ENCODE results near the gene SPECC1L.
"Not testable (repeated sequence)": the region's sequence is repeated elsewhere in the genome, so short reads cannot be mapped to it uniquely, and the experiment has no call there.

Gene SPECC1L

GRCh38 chr22:24315367-24315966 is 44.8 kb downstream of the SPECC1L start:
- Histone ChIP-seq H3K36me3 (peaks cover 26 to 64% (median 37%) of the 10 kb centered on the region in 3 donors), H3K27ac (no peak overlapping the region), H3K9me3 (no peaks in the 10 kb centered on the region), H3K27me3 (no peaks in the 10 kb centered on the region), H3K4me1 (peaks cover 0 to 9% (median 0%) of the 10 kb centered on the region in 4 donors), H3K4me3 (no peak overlapping the region)
- TF ChIP-seq CTCF (IDR thresholded peaks at IDR 0.05) = no peak
- intact Hi-C loops (cut with DNase I; ENCODE audit: low total_unique reads) = no loop called here
- DNase-seq = no peak

- H3K27ac ChIP-seq; H3K27me3 ChIP-seq; H3K4me1 ChIP-seq; H3K4me3 ChIP-seq; DNase-seq; intact Hi-C loops (cut with DNase I; ENCODE audit: low total_unique reads); H3K9me3 ChIP-seq: not testable (repeated sequence)
- peaks cover 26 to 67% (median 39%) of the 10 kb centered on the region in 3 donors for H3K36me3 ChIP-seq
Measured at GRCh38 chr22:24316264-24316663, 45.6 kb downstream of the SPECC1L start.

- intact Hi-C loops (cut with DNase I; ENCODE audit: low total_unique reads); H3K27ac ChIP-seq; H3K4me3 ChIP-seq; H3K9me3 ChIP-seq; DNase-seq; H3K4me1 ChIP-seq; H3K27me3 ChIP-seq: not testable (repeated sequence)
- H3K36me3 ChIP-seq = peaks cover 35 to 75% (median 48%) of the 10 kb centered on the region in 3 donors
Measured at GRCh38 chr22:24317511-24317910, 46.9 kb downstream of the SPECC1L start.

- TF ChIP-seq CTCF (IDR thresholded peaks at IDR 0.05) = no peak
- no peaks in the 10 kb centered on the region for H3K9me3 ChIP-seq
- H3K4me3 ChIP-seq = no peak overlapping the region
- intact Hi-C loops (cut with DNase I; ENCODE audit: low total_unique reads) = no loop called here
- DNase-seq = no peak
- H3K27ac ChIP-seq = no peak overlapping the region
- no peaks in the 10 kb centered on the region for H3K27me3 ChIP-seq
- peaks cover 22 to 68% (median 41%) of the 10 kb centered on the region in 3 donors for H3K36me3 ChIP-seq
- peaks cover 0 to 11% (median 0%) of the 10 kb centered on the region in 4 donors for H3K4me1 ChIP-seq
Measured at GRCh38 chr22:24319451-24319850, 48.8 kb downstream of the SPECC1L start.

- H3K36me3 ChIP-seq = peaks cover 9 to 54% (median 33%) of the 10 kb centered on the region in 3 donors
- H3K27me3 ChIP-seq = no peaks in the 10 kb centered on the region
- no peak for DNase-seq
- peaks cover 0 to 24% (median 8%) of the 10 kb centered on the region in 4 donors for H3K4me1 ChIP-seq
- no peak overlapping the region for H3K4me3 ChIP-seq
- no peak overlapping the region for H3K27ac ChIP-seq
- no peak for TF ChIP-seq CTCF (IDR thresholded peaks at IDR 0.05)
- H3K9me3 ChIP-seq = no peaks in the 10 kb centered on the region
- intact Hi-C loops (cut with DNase I; ENCODE audit: low total_unique reads) = loop anchor here (10.0 kb wide), 2 partner anchors 103 to 183 kb away; partner anchors contain the start of gene ADORA2A
Measured at GRCh38 chr22:24321999-24322398, 51.4 kb downstream of the SPECC1L start.

GRCh38 chr22:24322522-24322921 is 51.9 kb downstream of the SPECC1L start:
- Histone ChIP-seq H3K4me3 (no peak overlapping the region), H3K27me3 (no peaks in the 10 kb centered on the region), H3K4me1 (peaks cover 0 to 24% (median 8%) of the 10 kb centered on the region in 4 donors), H3K36me3 (peaks cover 9 to 54% (median 33%) of the 10 kb centered on the region in 3 donors), H3K9me3 (no peaks in the 10 kb centered on the region), H3K27ac (no peak overlapping the region)
- intact Hi-C loops (cut with DNase I; ENCODE audit: low total_unique reads) = loop anchor here (10.0 kb wide), 2 partner anchors 102 to 182 kb away; partner anchors contain the start of gene ADORA2A
- no peak for TF ChIP-seq CTCF (IDR thresholded peaks at IDR 0.05)
- no peak for DNase-seq
